Measurements from ENCODE around the gene SLC6A12. TPM values are rescaled to one million over a fixed set of nuclear protein-coding genes. Genes with fewer than 3 reads are reported as not detected.

The SLC6A12 gene
- total and polyA plus RNA-seq, 9 of the 15 experiments (the other 6 are each of a cell fraction or from before 2014, with no cell fraction given), result not detected

GRCh38 chr12:256958-257357 is 43.0 kb upstream of the SLC6A12 start (continued):
- TF ChIP-seq ETV6 (IDR thresholded peaks at IDR 0.05; ENCODE audit: borderline replicate concordance in 1 of 2, low read depth in 2 of 2, low read length in 1 of 2) (no peak), ETV6 (CRISPR knock-in tag; IDR thresholded peaks at IDR 0.05; ENCODE audit: borderline replicate concordance) (no peak), ZNF583 (CRISPR knock-in tag; IDR thresholded peaks at IDR 0.05) (no peak), RCOR1 (IDR thresholded peaks at IDR 0.05; ENCODE audit: borderline replicate concordance in 1 of 2, low read depth in 2 of 2, low read length in 2 of 2) (0 out of 4 replicates have a peak, but pooled peaks of 1 of the 2 experiments have one; percentile 23), HMGXB4 (CRISPR knock-in tag; IDR thresholded peaks at IDR 0.05) (no peak)
- TF ChIP-seq, protein P1, sequence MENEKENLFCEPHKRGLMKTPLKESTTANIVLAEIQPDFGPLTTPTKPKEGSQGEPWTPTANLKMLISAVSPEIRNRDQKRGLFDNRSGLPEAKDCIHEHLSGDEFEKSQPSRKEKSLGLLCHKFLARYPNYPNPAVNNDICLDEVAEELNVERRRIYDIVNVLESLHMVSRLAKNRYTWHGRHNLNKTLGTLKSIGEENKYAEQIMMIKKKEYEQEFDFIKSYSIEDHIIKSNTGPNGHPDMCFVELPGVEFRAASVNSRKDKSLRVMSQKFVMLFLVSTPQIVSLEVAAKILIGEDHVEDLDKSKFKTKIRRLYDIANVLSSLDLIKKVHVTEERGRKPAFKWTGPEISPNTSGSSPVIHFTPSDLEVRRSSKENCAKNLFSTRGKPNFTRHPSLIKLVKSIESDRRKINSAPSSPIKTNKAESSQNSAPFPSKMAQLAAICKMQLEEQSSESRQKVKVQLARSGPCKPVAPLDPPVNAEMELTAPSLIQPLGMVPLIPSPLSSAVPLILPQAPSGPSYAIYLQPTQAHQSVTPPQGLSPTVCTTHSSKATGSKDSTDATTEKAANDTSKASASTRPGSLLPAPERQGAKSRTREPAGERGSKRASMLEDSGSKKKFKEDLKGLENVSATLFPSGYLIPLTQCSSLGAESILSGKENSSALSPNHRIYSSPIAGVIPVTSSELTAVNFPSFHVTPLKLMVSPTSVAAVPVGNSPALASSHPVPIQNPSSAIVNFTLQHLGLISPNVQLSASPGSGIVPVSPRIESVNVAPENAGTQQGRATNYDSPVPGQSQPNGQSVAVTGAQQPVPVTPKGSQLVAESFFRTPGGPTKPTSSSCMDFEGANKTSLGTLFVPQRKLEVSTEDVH (IDR thresholded peaks at IDR 0.05; ENCODE audit: low read depth, partially characterized antibody), result no peak
- TF ChIP-seq, protein P2, sequence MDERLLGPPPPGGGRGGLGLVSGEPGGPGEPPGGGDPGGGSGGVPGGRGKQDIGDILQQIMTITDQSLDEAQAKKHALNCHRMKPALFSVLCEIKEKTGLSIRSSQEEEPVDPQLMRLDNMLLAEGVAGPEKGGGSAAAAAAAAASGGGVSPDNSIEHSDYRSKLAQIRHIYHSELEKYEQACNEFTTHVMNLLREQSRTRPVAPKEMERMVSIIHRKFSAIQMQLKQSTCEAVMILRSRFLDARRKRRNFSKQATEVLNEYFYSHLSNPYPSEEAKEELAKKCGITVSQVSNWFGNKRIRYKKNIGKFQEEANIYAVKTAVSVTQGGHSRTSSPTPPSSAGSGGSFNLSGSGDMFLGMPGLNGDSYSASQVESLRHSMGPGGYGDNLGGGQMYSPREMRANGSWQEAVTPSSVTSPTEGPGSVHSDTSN (CRISPR knock-in tag; IDR thresholded peaks at IDR 0.05; ENCODE audit: low read depth), result no peak
- TF ChIP-seq, protein P2 (tag; conservative IDR thresholded peaks at IDR 0.05; ENCODE audit: low read depth), result peak; percentile 35; the same call in 1 of the 2 replicates
